ENCODE measurements around the gene VAV1.
"Not testable (repeated sequence)": the region's sequence is repeated elsewhere in the genome, so short reads cannot be mapped to it uniquely, and the experiment has no call there.

The VAV1 gene

GRCh38 chr19:6790194-6791128 is 18.0 kb downstream of the VAV1 start:
- DNase-seq, result no peak

- peak; percentile 20 for DNase-seq
These were observed 18.7 kb downstream of the VAV1 start for GRCh38 chr19:6791237-6791636.

GRCh38 chr19:6793411-6793810 is 20.9 kb downstream of the VAV1 start:
- no peak for DNase-seq

GRCh38 chr19:6793973-6794372 is 21.5 kb downstream of the VAV1 start:
- DNase-seq, result no peak

- DNase-seq, result peak; percentile 37
These were observed 22.4 kb downstream of the VAV1 start for GRCh38 chr19:6794686-6795431.

GRCh38 chr19:6796278-6796677 is 23.8 kb downstream of the VAV1 start:
- DNase-seq, result no peak

GRCh38 chr19:6797646-6798045 is 25.1 kb downstream of the VAV1 start:
- DNase-seq, result peak; percentile 58

GRCh38 chr19:6800160-6800790 is 27.8 kb downstream of the VAV1 start:
- DNase-seq, result not testable (repeated sequence)

- peak; percentile 48 for DNase-seq
These were observed 28.5 kb downstream of the VAV1 start for GRCh38 chr19:6800991-6801484.

GRCh38 chr19:6801485-6802086 is 29.1 kb downstream of the VAV1 start:
- peak; percentile 97 for DNase-seq

- DNase-seq, result peak; percentile 99
These were observed 30.0 kb downstream of the VAV1 start for GRCh38 chr19:6802336-6803035.

GRCh38 chr19:6803036-6803404 is 30.5 kb downstream of the VAV1 start:
- peak; percentile 90 for DNase-seq

GRCh38 chr19:6806488-6806887 is 34.0 kb downstream of the VAV1 start:
- DNase-seq, result peak; percentile 46

- no peak for DNase-seq
These were observed 34.8 kb downstream of the VAV1 start for GRCh38 chr19:6807291-6807690.

- DNase-seq, result no peak
These were observed 36.0 kb downstream of the VAV1 start for GRCh38 chr19:6808494-6808893.

GRCh38 chr19:6809262-6809661 is 36.8 kb downstream of the VAV1 start:
- DNase-seq, result no peak

- no peak for DNase-seq
These were observed 38.9 kb downstream of the VAV1 start for GRCh38 chr19:6811378-6811777.

- peak; percentile 64 for DNase-seq
These were observed 39.4 kb downstream of the VAV1 start for GRCh38 chr19:6811906-6812305.

GRCh38 chr19:6812612-6813011 is 40.1 kb downstream of the VAV1 start:
- no peak for DNase-seq

- no peak for DNase-seq
These were observed 41.2 kb downstream of the VAV1 start for GRCh38 chr19:6813659-6814058.

- DNase-seq, result no peak
These were observed 44.7 kb downstream of the VAV1 start for GRCh38 chr19:6817179-6817578.

- no peak for DNase-seq
These were observed 45.7 kb downstream of the VAV1 start for GRCh38 chr19:6818246-6818645.

Measured in MV-4-11 (cell line).